A673 (cell line): Measurements from ENCODE around the gene VAMP1.

ENCODE experiments used
- EZH2 ChIP-seq: fragments of 200-600 bp; sonication (generic); IDR thresholded peaks from 2 replicates; pipeline ENCODE4 v1.6.1; 2017; ENCODE audit warnings: borderline replicate concordance, low read depth, mild to moderate bottlenecking, mixed read lengths, antibody characterized with exemption, low read length; ENCODE audit not compliant: poor library complexity, severe bottlenecking
- TF ChIP-seq, protein P1 (sequence below): fragments of 300-800, 200-600 bp; sonication (generic); conservative IDR thresholded peaks from 2 replicates; pipeline ENCODE4 v1.5.1; 2017; ENCODE audit warnings: low read depth, mild to moderate bottlenecking, antibody characterized with exemption, low read length, moderate library complexity, mixed read lengths

DNA sequence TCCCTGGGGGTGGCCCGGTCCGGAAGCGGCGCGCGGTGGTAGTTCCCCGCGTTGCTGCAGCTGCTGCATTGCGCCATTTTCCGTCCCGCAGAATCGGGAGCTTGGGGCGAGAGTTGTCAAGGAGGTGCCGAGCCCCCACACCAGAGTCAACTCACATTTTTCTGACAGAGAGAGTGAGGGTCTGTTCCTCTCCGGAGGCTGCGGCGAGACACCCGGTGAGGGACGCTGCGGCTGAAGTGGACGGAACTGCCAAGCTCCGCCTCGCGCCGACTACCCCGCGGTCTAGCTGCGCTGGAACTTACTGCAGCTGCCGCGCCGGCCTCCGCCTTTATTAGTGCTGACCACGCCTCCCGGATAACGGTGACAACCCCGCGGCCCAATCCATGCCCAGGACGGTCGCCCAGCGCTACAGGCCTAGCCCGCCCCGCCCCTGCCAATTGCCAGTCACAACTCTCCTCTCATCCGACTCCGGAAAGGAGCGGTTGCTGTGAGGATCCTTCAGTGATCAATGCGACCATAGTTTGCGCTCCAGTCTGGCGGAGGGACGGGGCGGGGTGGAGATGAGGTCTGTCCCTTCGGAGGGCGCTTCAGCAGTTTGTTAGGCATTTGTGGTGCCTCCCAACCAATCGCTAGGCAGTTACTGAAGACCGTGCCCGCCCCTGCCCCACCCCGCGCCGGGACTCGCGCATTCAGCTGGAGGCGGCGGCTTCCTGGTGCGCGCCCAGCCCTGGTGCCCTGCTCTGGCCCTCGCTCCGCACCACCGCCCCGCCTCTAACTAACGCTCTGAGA lies at the start of gene VAMP1:
- TF ChIP-seq, protein P1, sequence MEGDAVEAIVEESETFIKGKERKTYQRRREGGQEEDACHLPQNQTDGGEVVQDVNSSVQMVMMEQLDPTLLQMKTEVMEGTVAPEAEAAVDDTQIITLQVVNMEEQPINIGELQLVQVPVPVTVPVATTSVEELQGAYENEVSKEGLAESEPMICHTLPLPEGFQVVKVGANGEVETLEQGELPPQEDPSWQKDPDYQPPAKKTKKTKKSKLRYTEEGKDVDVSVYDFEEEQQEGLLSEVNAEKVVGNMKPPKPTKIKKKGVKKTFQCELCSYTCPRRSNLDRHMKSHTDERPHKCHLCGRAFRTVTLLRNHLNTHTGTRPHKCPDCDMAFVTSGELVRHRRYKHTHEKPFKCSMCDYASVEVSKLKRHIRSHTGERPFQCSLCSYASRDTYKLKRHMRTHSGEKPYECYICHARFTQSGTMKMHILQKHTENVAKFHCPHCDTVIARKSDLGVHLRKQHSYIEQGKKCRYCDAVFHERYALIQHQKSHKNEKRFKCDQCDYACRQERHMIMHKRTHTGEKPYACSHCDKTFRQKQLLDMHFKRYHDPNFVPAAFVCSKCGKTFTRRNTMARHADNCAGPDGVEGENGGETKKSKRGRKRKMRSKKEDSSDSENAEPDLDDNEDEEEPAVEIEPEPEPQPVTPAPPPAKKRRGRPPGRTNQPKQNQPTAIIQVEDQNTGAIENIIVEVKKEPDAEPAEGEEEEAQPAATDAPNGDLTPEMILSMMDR = no peak
- no peak for TF ChIP-seq EZH2
